ENCODE data around the gene SQOR. TPM values are rescaled to one million over a fixed set of nuclear protein-coding genes. Genes with fewer than 3 reads are reported as not detected.

The SQOR gene
- total RNA-seq, 1 experiment from 2014 or later: 21.7 TPM

DNA sequence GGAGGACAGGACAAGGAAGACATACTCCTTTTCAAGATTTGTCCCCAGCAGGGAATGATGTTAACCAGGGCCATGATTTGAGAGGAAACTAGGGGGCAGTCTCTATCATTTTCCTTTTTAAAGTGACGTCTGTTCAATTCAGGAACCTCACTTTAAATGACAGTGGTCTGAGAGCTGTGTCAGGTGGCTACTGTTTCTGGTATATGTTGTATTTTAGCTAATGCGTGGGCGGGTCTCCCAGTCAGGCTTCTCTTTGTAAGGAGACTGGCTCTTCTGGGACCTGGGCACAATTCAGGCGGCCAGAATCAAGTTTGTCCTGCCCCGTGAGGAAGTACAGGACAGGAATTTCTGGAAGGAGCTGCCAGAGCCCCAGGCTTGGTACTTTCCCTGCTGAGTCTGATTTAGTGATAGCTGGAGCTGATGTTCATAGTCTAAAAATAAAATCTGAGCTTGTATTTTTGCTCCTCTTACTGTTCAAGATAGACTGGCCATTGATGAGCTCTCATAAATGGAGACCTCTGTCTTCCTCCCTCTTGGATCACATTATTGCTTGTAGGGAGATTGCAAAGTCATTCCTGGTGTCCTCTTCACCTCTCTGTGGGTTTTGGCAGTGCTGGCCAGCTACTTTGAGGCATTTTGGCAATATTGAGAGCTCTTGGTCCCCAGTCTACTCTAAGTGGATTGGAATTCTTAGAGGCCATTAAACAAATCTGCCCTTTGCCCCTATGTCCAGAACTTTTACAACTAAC lies 25.6 kb downstream of the SQOR start:
- no peak for DNase-seq (ENCODE audit: low spot score)

GRCh38 chr15:45662375-45662774 lies 27.5 kb downstream of the SQOR start:
- DNase-seq (ENCODE audit: low spot score): no peak

DNA sequence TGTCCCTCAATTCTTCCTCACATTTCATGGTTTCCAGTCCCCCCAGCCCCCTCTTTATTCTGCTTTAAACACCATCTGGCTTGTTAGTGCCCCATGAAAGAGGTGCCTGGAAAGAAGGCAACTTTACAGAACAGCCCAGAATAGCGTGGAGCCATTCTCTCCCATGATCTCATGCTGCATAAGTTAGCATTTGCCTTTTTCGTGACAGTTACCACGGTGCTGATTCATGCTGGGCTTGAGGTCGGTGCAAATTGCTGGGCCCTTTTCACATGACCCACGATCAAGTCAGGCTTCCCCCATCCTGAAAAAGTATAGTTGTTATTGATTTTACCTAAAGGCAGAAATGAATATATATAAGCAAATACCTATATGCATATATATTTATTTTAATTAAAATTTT lies 29.6 kb downstream of the SQOR start:
- no peak for DNase-seq (ENCODE audit: low spot score)

GRCh38 chr15:45665261-45665660 lies 30.4 kb downstream of the SQOR start:
- no peak for DNase-seq (ENCODE audit: low spot score)

DNA sequence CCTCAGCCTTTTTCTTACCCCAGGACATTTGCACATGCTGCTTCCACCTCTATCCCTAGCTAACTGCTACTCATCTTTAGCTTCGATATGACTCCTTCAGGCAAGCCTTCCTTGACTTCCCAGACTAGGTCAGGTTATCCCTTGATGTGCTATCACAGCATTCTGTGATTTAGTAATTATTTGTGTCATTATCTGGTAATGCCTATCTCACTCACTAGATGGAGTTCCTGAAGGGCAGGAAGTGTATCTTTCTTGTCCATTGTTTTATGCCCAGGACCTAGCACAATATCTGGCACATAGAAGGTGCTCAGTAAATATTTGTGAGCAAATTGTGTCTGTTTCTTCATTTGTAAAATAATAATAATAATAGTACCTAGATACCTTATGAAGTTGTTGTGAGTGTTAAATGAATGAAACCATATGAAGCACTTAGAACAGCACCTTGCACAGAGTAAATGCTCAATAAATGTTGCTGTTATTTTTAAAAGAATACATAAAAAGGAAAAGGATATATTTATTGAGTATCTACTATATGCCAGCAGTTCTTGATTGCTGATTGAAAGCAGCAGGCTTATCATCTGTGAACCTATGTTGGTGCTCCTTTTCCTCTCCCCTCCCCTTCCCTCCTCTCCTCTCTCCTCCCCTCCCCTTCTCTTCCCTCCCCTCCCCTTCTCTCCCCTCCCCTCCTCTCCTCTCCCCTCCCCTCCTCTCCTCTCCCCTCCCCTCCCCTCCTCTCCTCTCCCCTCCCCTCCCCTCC lies 31.5 kb downstream of the SQOR start:
- DNase-seq (ENCODE audit: low spot score): no peak

DNA sequence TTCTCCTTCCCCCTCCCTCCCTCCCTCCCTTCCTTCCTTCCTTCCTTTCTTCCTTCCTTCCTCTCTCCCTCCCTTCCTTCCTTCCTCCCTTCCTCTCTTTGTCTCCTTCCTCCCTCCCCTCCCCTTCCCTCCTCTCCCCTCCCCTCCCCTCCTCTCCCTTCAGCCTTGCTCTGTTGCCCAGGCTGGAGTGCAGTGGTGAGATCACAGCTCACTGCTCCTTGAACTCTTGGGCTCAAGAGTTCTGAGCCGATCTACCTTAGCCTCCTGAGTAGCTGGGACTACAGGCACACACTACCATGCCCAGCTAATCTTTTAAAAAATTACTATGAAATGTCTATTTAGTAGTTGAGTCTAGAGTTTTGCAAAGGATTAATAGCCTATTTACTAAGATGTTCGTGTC lies 32.2 kb downstream of the SQOR start:
- no peak for DNase-seq (ENCODE audit: low spot score)

- no peak for DNase-seq (ENCODE audit: low spot score)
Observed at GRCh38 chr15:45668386-45668785, 33.6 kb downstream of the SQOR start.

DNA sequence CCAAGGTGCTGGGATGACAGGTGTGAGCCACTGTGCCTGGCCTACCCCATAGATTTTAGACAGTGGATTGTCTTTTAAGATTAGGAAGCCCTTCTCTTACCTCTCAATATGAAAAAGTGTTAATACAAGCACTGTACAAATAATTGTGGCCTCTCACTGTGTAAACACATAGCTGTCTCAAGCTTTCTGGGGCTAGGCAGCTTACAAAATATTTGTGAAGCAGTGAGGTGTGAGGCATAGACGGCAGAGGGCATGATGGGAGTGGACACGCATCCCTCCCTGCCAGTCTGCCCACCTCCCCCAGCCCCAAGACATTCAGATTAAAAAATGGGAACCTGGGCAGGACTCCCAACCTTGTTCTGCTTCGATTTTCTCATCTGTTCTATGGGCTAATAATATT lies 34.6 kb downstream of the SQOR start:
- DNase-seq (ENCODE audit: low spot score): no peak

- DNase-seq (ENCODE audit: low spot score): no peak
Observed at GRCh38 chr15:45670091-45670490, 35.3 kb downstream of the SQOR start.

GRCh38 chr15:45670511-45670910 lies 35.7 kb downstream of the SQOR start:
- no peak for DNase-seq (ENCODE audit: low spot score)

GRCh38 chr15:45674677-45675076 lies 39.8 kb downstream of the SQOR start:
- no peak for DNase-seq (ENCODE audit: low spot score)

- DNase-seq (ENCODE audit: low spot score): no peak
Observed at GRCh38 chr15:45677797-45678196, 43.0 kb downstream of the SQOR start.

DNA sequence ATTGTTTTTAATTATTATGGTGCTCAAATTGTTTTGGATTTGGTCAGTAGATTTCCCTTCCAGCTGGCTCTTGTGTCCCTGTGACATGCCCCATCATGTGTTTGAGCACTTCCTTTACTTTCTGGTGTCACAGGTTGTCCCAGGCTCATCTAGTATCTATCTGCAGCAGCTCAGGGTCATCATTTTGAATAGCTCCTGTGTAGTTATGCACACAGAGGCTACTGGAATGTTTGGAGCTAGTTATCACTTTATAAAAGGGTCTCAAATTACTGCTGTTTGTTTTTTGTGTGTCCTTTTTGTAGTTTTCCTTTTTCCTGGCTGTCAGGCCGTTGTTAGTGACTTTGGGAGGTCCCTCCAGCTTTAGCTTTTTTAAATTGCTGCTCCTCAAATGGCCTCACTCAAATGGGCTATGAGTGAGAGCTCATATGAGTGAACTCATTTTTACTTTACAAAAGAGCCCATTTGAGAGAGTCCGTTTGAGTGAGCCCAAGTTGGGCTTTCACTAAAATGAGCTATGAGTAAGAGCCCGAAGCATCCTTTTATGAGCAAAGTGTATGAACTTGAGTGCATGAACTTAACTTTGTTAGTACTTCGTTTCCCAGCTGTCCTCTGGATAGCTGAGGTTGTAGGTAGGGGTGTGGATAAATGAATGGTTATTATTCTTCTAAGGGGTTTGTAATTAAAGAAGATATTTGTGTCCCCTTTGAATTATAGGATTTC lies 43.8 kb downstream of the SQOR start:
- no peak for DNase-seq (ENCODE audit: low spot score)

DNA sequence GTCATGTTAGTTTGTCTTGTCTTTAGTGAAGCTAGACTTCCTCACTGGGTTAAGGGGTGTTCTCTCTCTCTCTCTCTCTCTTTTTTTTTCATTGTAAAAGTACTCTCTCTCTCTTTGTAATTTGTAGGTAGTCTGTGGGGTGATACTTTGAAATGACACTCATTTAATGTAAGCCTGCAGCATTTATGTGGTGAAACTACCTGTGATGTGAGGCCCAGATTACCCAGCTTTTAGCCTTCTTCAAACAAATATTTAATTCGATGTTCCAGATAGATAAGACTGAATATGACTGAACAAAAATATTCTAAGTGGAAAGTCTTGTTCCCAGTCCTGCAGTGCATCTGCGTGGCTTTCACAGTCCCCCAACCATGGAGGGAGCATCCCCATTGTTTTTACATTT lies 49.7 kb downstream of the SQOR start:
- no peak for DNase-seq (ENCODE audit: low spot score)

DNA sequence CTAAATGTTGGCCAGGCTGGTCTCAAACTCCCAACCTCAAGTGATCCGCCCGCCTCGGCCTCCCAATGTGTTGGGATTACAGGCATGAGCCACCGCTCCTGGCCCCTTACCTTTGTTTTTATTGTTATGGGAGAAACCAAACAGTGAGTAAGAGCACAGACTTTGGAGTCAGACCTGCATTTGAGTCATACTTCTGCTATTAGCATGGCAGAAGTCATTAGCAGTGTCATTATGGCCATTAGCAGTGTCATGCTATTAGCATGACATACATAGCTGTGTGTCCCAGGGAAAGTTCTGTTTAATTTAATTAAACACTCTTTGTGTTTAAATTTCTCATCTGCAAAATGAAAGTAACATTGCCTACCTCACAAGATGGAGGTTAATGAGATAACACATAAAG lies 54.8 kb downstream of the SQOR start:
- no peak for DNase-seq (ENCODE audit: low spot score)

DNA sequence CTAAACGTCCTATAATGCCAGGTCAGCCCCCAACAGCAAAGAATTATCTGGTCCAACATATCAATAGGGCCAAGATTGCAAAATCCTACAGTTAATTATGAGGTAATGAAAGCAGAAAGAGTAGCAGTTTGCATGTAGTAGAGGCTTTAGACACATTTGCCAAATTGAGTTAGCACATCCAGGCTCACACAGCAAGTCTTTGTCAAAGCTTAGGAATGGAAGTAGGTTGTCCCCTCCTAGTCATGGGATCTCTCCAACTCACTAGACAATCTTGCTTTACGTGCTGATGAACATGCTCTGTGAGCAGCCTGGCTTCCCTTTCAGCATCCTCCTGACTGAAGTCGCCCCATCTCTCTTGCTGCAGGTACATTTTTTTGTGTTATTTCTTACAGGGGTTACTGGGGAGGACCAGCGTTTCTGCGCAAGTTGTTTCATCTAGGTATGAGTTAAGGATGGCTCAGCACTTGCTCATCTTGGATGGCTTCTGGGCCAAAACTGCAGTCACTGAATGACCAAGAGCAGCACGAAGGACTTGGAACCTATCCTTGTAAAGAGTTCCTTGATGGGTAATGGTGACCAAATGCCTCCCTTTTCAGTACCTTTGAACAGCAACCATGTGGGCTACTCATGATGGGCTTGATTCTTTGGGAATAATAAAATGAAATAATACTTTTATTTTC lies 55.9 kb downstream of the SQOR start:
- DNase-seq (ENCODE audit: low spot score): no peak

DNA sequence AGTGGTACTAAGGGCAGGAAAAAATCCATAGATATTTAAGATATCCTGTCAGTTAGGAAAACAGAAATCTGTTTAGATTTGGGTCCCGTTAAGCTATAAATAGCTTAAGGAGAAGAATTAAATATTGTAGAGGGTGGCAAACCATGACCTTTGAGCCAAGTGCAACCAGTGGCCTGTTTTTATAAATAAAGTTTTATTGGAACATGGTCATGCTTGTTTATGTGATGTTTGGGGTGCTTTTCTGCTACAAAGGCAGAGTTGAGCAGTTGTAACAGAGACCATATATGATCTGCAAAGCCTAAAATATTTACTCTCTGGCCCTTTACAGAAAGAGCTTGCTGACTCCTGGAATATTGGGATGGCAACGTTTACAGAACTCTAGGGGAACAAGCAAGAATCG lies 66.3 kb downstream of the SQOR start:
- DNase-seq (ENCODE audit: low spot score): no peak

DNA sequence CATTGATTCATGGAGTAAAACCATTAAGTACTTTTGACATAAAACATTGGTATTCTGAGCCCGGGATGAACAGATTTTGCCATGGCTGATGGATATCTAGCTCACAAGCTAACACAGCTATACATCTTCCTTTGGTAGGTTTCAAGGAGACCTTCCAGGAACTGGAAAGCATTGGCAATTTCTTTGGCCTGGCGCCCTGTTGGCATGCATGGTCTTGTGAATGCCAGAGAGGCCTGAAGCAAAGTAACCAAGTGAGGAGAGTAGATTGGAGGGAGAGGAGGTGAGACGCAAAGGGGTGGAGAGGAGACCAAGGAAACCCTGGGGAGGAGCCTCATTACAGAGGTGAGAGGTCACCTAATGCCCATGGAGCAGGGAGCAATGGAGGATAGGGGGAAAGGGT lies 67.2 kb downstream of the SQOR start:
- no peak for DNase-seq (ENCODE audit: low spot score)

GRCh38 chr15:45703670-45704328 lies 69.0 kb downstream of the SQOR start:
- DNase-seq (ENCODE audit: low spot score): no peak

DNA sequence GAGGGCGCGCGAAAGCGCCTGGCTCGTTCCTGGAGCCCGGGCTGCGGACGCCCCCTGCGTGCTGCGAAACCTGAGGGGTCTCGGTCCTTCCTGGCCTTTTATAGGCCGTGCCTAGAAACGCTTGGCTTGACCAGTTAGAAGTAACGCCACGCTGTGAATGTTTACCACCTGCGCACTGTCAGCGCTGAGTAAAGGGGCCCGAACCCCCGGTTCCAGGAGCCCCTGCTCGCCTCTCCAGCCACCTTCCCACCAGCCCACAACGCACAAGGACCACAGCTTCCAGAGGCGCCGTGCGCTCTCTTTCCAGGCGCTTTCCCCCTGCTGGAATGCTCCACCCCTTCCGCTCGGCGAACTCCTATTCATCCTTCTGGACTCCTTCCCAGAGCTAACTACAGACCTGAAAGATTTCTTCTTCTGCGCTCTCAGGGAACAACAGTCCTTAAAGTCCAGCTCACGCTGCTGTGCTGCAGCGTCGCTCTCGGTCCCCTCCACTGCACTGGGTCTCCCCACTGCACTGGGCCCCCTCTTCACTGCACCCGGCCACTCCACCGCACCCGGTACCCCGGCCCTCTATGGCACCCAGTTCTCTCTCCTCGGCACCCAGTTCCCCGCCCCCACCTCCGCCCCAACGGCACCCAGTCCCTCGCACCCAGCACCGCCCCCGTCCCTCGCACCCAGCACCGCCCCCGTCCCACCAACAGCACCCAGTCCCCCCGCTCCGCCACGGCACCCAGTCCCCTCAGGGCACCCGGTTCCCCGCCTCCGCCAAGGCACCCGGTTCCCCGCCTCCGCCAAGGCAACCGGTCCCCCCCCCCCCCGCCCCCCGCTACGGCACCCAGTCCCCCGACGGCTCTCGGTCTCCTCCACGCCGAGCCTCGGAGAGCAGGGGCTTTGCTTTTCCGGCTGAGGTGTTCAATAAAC lies 69.8 kb downstream of the SQOR start:
- DNase-seq (ENCODE audit: low spot score): no peak

All from A172 (cell line).